ENCODE measurements around the gene PTPRR.

The PTPRR gene

GRCh38 chr12:70907412-70907811 is 13.1 kb downstream of the PTPRR start:
- Mint-ChIP-seq H3K4me1 (peaks cover 6% of the 10 kb centered on the region), H3K27ac (peak overlapping the region in 2 of 3 experiments; percentile 15 to 31), H3K27me3 (ENCODE audit: low read depth) (no peaks in the 10 kb centered on the region), H3K36me3 (ENCODE audit: low read depth) (no peaks in the 10 kb centered on the region), H3K4me3 (no peak overlapping the region), H3K9me3 (no peaks in the 10 kb centered on the region)
- TF ChIP-seq CTCF (IDR thresholded peaks at IDR 0.05; ENCODE audit: unreplicated experiment in 3 of 3), result no peak

DNA sequence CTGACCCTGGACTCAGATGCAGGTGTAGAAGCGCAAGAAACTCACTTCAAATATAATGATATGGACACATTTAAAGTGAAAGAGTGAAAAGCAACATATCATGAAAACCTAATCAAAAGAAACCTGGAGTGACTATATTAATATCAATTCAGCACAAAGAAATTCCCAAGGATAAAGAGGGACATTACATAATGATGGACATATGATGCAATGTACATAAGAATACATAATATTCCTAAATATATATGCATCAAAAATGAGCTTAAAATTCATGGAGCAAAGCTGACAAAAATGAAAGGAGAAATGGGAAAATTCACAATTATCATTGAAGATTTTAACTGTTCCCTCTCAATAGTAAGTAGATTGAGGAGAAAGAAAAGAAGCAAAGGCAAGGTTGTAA is 24.6 kb downstream of the PTPRR start:
- no peak for TF ChIP-seq CTCF (IDR thresholded peaks at IDR 0.05; ENCODE audit: unreplicated experiment in 3 of 3)
- peaks cover 12% of the 10 kb centered on the region for H3K9me3 Mint-ChIP-seq
- peaks cover 3% of the 10 kb centered on the region for H3K36me3 Mint-ChIP-seq (ENCODE audit: low read depth)

DNA sequence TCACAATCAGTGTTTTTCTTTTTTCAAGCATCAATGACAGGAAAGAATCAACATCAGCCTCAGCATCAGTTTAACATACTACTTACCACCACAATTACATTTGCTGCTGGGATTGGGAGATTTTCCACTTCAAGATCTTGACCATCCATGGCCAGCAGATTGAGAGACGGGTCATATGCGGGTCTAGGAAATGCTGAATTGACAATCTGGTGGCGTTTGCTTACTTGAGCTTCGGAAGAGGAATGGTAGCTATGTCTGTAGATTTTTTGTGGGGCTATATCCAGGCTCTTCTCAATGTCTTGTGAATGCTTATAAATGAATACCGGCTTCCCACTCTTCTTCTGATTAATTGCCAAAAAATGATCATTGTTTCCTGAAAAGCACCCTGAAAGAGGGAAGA is 27.9 kb downstream of the PTPRR start:
- H3K9me3 Mint-ChIP-seq, result peaks cover 7% of the 10 kb centered on the region
- H3K4me1 Mint-ChIP-seq, result no peaks in the 10 kb centered on the region
- no peak for TF ChIP-seq CTCF (IDR thresholded peaks at IDR 0.05; ENCODE audit: unreplicated experiment in 3 of 3)
- H3K27ac Mint-ChIP-seq, result peak overlapping the region in 1 of 3 experiments; percentile 69
- peaks cover 3% of the 10 kb centered on the region for H3K36me3 Mint-ChIP-seq (ENCODE audit: low read depth)
- no peaks in the 10 kb centered on the region for H3K27me3 Mint-ChIP-seq (ENCODE audit: low read depth)
- no peak overlapping the region for H3K4me3 Mint-ChIP-seq

More for the DNA sequence above, 24.6 kb downstream of the PTPRR start:
- Mint-ChIP-seq H3K27me3 (ENCODE audit: low read depth) (no peaks in the 10 kb centered on the region), H3K27ac (no peak overlapping the region), H3K4me1 (no peaks in the 10 kb centered on the region), H3K4me3 (no peak overlapping the region)

DNA sequence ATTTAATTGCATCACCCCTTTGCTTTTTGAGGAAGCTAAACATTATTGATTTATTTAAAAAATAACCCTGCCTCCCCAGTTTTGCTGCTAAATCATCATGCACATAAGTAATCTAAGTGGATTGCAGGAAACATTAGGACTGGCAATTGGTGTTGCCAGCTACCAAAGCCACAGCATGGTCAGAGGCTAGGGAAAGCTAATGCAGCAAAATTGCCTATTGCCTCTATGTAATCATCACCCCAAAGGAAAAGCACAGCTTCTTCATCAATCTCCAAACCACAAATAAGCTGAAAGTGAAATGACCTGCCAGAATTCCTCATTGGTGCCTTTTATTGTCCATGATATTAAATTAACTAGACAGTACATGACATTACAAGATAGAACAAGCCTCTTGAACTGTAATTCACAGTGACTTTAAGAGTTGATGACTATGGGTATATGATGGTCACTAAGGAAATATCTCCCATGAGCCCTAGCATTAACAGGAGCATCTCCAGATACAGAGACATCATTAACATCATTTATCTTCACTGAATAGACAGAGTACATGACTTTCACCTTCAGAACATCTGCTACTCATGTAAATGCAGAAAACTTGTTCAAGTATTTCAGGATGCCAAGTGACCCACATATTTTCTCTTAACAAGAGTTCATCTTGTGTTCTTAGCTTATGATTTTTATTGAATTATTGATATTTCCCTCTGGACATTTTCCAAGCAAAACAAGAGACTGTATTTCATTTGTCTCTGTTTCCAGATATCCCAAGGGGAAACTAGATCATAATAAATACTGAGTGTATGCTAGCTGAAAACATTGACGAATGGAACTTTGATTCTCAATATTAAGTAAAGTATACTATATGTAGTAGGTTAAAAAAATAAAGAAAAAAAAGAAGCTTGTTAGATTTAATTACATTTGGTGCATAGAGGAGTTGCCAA is 29.4 kb downstream of the PTPRR start:
- H3K4me1 Mint-ChIP-seq, result no peaks in the 10 kb centered on the region
- TF ChIP-seq CTCF (IDR thresholded peaks at IDR 0.05; ENCODE audit: unreplicated experiment in 3 of 3), result no peak
- H3K4me3 Mint-ChIP-seq, result no peak overlapping the region
- peaks cover 5% of the 10 kb centered on the region for H3K9me3 Mint-ChIP-seq
- peaks cover under 1% of the 10 kb centered on the region for H3K36me3 Mint-ChIP-seq (ENCODE audit: low read depth)
- H3K27me3 Mint-ChIP-seq (ENCODE audit: low read depth), result no peaks in the 10 kb centered on the region
- peak overlapping the region in 1 of 3 experiments; percentile 69 for H3K27ac Mint-ChIP-seq

GRCh38 chr12:70885956-70886355 is 34.6 kb downstream of the PTPRR start:
- no peak for TF ChIP-seq CTCF (IDR thresholded peaks at IDR 0.05; ENCODE audit: unreplicated experiment in 3 of 3)
- Mint-ChIP-seq H3K4me1 (peaks cover 3% of the 10 kb centered on the region), H3K27me3 (ENCODE audit: low read depth) (no peaks in the 10 kb centered on the region), H3K9me3 (no peaks in the 10 kb centered on the region), H3K27ac (peak overlapping the region in 1 of 3 experiments; percentile 58), H3K4me3 (no peak overlapping the region), H3K36me3 (ENCODE audit: low read depth) (no peaks in the 10 kb centered on the region)

- Mint-ChIP-seq H3K9me3 (no peaks in the 10 kb centered on the region), H3K36me3 (ENCODE audit: low read depth) (no peaks in the 10 kb centered on the region), H3K4me3 (no peak overlapping the region), H3K4me1 (peaks cover 3% of the 10 kb centered on the region), H3K27ac (no peak overlapping the region), H3K27me3 (ENCODE audit: low read depth) (no peaks in the 10 kb centered on the region)
- no peak for TF ChIP-seq CTCF (IDR thresholded peaks at IDR 0.05; ENCODE audit: unreplicated experiment in 3 of 3)
These were observed 36.7 kb downstream of the PTPRR start for GRCh38 chr12:70883855-70884254.

Data from nephron (organoid).